ENCODE data around the gene FARSB.

DNA sequence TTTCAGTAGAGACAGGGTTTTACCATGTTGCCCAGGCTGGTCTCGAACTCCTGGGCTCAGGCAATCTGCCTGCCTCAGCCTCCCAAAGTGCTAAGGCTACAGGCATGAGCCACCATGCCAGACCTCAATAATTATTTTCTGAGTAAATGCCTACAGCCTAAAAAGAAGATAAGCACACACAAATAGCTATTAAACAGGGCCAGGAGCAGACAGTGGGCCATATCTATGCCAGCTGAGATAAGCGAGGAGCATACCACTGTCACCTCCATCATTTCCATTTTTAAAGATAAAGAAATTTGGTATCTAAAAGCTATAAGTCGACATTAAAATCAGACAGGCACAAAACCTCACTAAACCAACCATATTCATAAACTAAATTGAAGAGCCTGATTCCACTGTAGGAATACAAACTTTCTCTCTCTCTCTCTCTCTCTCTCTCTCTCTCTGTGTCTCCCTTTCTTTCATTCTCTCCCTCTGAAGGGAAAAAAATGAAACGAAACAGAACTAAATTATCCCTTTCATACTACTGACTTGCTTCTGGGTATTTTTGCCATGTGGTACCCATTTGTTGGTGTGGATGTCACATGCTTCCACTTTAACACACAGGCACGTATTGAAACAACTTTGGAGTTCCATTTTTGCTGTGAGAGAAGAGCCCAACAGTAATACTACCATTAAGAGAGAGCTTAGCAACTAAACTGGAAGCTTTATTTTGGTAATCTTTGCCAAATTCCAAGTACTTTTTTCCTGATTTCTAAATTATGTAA, 51.0 kb downstream of the FARSB start:
- TF ChIP-seq, protein P1, sequence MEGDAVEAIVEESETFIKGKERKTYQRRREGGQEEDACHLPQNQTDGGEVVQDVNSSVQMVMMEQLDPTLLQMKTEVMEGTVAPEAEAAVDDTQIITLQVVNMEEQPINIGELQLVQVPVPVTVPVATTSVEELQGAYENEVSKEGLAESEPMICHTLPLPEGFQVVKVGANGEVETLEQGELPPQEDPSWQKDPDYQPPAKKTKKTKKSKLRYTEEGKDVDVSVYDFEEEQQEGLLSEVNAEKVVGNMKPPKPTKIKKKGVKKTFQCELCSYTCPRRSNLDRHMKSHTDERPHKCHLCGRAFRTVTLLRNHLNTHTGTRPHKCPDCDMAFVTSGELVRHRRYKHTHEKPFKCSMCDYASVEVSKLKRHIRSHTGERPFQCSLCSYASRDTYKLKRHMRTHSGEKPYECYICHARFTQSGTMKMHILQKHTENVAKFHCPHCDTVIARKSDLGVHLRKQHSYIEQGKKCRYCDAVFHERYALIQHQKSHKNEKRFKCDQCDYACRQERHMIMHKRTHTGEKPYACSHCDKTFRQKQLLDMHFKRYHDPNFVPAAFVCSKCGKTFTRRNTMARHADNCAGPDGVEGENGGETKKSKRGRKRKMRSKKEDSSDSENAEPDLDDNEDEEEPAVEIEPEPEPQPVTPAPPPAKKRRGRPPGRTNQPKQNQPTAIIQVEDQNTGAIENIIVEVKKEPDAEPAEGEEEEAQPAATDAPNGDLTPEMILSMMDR (IDR thresholded peaks at IDR 0.05), result no peak
- TF ChIP-seq POLR2A (IDR thresholded peaks at IDR 0.05) (no peak), POLR2AphosphoS5 (IDR thresholded peaks at IDR 0.05) (no peak)
